ENCODE data around the gene LTBP1.

LTBP1 gene

GRCh38 chr2:33030326-33030725 lies 83.6 kb downstream of the LTBP1 start:
- Histone ChIP-seq H3K27ac (no peak overlapping the region), H3K4me2 (no peak overlapping the region), H4K20me1 (ENCODE audit: insufficient read depth) (no peaks in the 10 kb centered on the region), H3K9ac (no peak overlapping the region), H3K36me3 (ENCODE audit: insufficient read depth) (no peaks in the 10 kb centered on the region), H3K79me2 (ENCODE audit: insufficient read depth, low read depth) (no peaks in the 10 kb centered on the region), H3K27me3 (ENCODE audit: insufficient read depth, low read depth) (no peaks in the 10 kb centered on the region), H3K4me1 (ENCODE audit: low read depth, poor library complexity, severe bottlenecking) (no peaks in the 10 kb centered on the region), H3K4me3 (IDR thresholded peaks at IDR 0.05; ENCODE audit: insufficient read depth, low read depth, low read length) (no peak overlapping the region), H2AFZ (ENCODE audit: low read depth) (no peak overlapping the region)
- no peak for TF ChIP-seq CTCF (conservative IDR thresholded peaks at IDR 0.05; ENCODE audit: low read depth, low read length)

- H3K79me2 ChIP-seq (ENCODE audit: insufficient read depth, low read depth): no peaks in the 10 kb centered on the region
- no peak for TF ChIP-seq CTCF (conservative IDR thresholded peaks at IDR 0.05; ENCODE audit: low read depth, low read length)
- no peaks in the 10 kb centered on the region for H3K4me1 ChIP-seq (ENCODE audit: low read depth, poor library complexity, severe bottlenecking)
- no peaks in the 10 kb centered on the region for H4K20me1 ChIP-seq (ENCODE audit: insufficient read depth)
- no peak overlapping the region for H3K4me2 ChIP-seq
- H2AFZ ChIP-seq (ENCODE audit: low read depth): no peak overlapping the region
- no peak overlapping the region for H3K4me3 ChIP-seq (IDR thresholded peaks at IDR 0.05; ENCODE audit: insufficient read depth, low read depth, low read length)
- H3K27me3 ChIP-seq (ENCODE audit: insufficient read depth, low read depth): no peaks in the 10 kb centered on the region
- H3K9ac ChIP-seq: no peak overlapping the region
- H3K27ac ChIP-seq: no peak overlapping the region
- H3K36me3 ChIP-seq (ENCODE audit: insufficient read depth): no peaks in the 10 kb centered on the region
Measured at GRCh38 chr2:33032245-33032644, 85.5 kb downstream of the LTBP1 start.

GRCh38 chr2:33033606-33034081 lies 86.9 kb downstream of the LTBP1 start:
- H3K79me2 ChIP-seq (ENCODE audit: insufficient read depth, low read depth): no peaks in the 10 kb centered on the region
- no peaks in the 10 kb centered on the region for H3K27me3 ChIP-seq (ENCODE audit: insufficient read depth, low read depth)
- no peaks in the 10 kb centered on the region for H3K4me1 ChIP-seq (ENCODE audit: low read depth, poor library complexity, severe bottlenecking)
- H3K4me2 ChIP-seq: no peak overlapping the region
- no peak overlapping the region for H3K4me3 ChIP-seq (IDR thresholded peaks at IDR 0.05; ENCODE audit: insufficient read depth, low read depth, low read length)
- no peak overlapping the region for H3K27ac ChIP-seq
- H2AFZ ChIP-seq (ENCODE audit: low read depth): no peak overlapping the region
- H4K20me1 ChIP-seq (ENCODE audit: insufficient read depth): no peaks in the 10 kb centered on the region
- H3K36me3 ChIP-seq (ENCODE audit: insufficient read depth): no peaks in the 10 kb centered on the region
- no peak overlapping the region for H3K9ac ChIP-seq
- peak; percentile 58; the same call in 1 of the 2 replicates for TF ChIP-seq CTCF (conservative IDR thresholded peaks at IDR 0.05; ENCODE audit: low read depth, low read length)

- H3K27ac ChIP-seq: no peak overlapping the region
Measured at GRCh38 chr2:33034784-33035183, 88.0 kb downstream of the LTBP1 start.

More at GRCh38 chr2:33034784-33035183, 88.0 kb downstream of the LTBP1 start:
- Histone ChIP-seq H3K4me1 (ENCODE audit: low read depth, poor library complexity, severe bottlenecking) (no peaks in the 10 kb centered on the region), H3K27me3 (ENCODE audit: insufficient read depth, low read depth) (no peaks in the 10 kb centered on the region), H3K79me2 (ENCODE audit: insufficient read depth, low read depth) (no peaks in the 10 kb centered on the region), H3K9ac (no peak overlapping the region), H4K20me1 (ENCODE audit: insufficient read depth) (no peaks in the 10 kb centered on the region), H3K4me3 (IDR thresholded peaks at IDR 0.05; ENCODE audit: insufficient read depth, low read depth, low read length) (no peak overlapping the region), H2AFZ (ENCODE audit: low read depth) (no peak overlapping the region), H3K36me3 (ENCODE audit: insufficient read depth) (no peaks in the 10 kb centered on the region), H3K4me2 (no peak overlapping the region)
- TF ChIP-seq CTCF (conservative IDR thresholded peaks at IDR 0.05; ENCODE audit: low read depth, low read length): no peak

All from KMS-11 (cell line).